Upper lobe of left lung (tissue), 6 donors: Measurements from ENCODE around the gene EPM2A. TPM values are rescaled to one million over a fixed set of nuclear protein-coding genes. Genes with fewer than 3 reads are reported as not detected.

Source experiments
- ATAC-seq, 2 donors: fragments of 200-7000 bp; cut with Tn5 transposase; one replicate each; pipeline ENCODE4 v1.9.1; 2022; ENCODE audit warnings: mild to moderate bottlenecking in 2 of 2, moderate library complexity in 2 of 2; ENCODE audit not compliant: low FRiP score in 2 of 2
- DNase-seq, 2 donors: peaks; one replicate each; pipeline ENCODE4 v3.0.0-alpha.2; 2019 to 2020
- H3K27ac ChIP-seq, 4 donors: fragments of 200-600 bp; sonication (generic); one replicate each; pipeline ENCODE4 v1.5.1; 2016 to 2019
- H3K27me3 ChIP-seq, 4 donors: fragments of 200-600 bp; sonication (generic); one replicate each; pipeline ENCODE4 v1.5.1; 2017 to 2019
- H3K36me3 ChIP-seq, 4 donors: fragments of 200-600 bp; sonication (generic); one replicate each; pipeline ENCODE4 v1.5.1; 2016 to 2019
- H3K4me1 ChIP-seq, 4 donors: fragments of 200-600 bp; sonication (generic); one replicate each; pipeline ENCODE4 v1.5.1; 2018 to 2019
- H3K4me3 ChIP-seq, 4 donors: fragments of 200-600 bp; sonication (generic); one replicate each; pipeline ENCODE4 v1.5.1; 2017 to 2019; ENCODE audit warnings: mild to moderate bottlenecking in 2 of 4, moderate library complexity in 1 of 4
- H3K9me3 ChIP-seq, 4 donors: fragments of 200-600 bp; sonication (generic); one replicate each; pipeline ENCODE4 v1.5.1; 2018 to 2019
- EP300 ChIP-seq, 4 donors: sonication (generic); formaldehyde crosslinking; IDR thresholded peaks; one replicate each; pipeline ENCODE4 v1.5.1; 2017; ENCODE audit warnings: antibody characterized with exemption in 4 of 4, control low read depth in 2 of 4
- POLR2A ChIP-seq, 4 donors: fragments of 450-650 bp; IDR thresholded peaks; one replicate each; pipeline ENCODE4 v1.5.1; 2016 to 2017; ENCODE audit warnings: antibody characterized with exemption in 4 of 4, mild to moderate bottlenecking in 2 of 4
- POLR2AphosphoS5 ChIP-seq, 2 donors: sonication (generic); formaldehyde crosslinking; IDR thresholded peaks; one replicate each; pipeline ENCODE4 v1.5.1; 2017; ENCODE audit warnings: antibody characterized with exemption in 2 of 2
- WGBS, 2 donors: methylation state at CpG; one replicate each; pipeline ENCODE4 v1.1.5; 2017 to 2018; 5-methylcytosine and 5-hydroxymethylcytosine counted together
- total RNA-seq, 6 donors: library from RNA; depleted of rRNA in 4 of 6; stranded (reverse); fragments of >200 nt in 4 of 6; gene quantifications; one replicate each; pipeline versions ENCODE4 v1.1.0 to v1.2.1, GENCODE V29; 2016 to 2021
- TF ChIP-seq, protein P1 (sequence below), 6 experiments: fragments of 450-650 bp in 4 of 6; fragments of 200-600 bp in 2 of 6; sonication (generic) in 2 of 6; IDR thresholded peaks; one replicate each; pipeline ENCODE4 v1.5.1; 2016 to 2019; ENCODE audit warnings: antibody characterized with exemption in 6 of 6
- donor health status: DM: no; HTN: no; CAD: no; lungs with moderate emphysema.
- donor health status: DM: no; HTN: yes; CAD: no; lungs with severe emphysema.

EPM2A gene
- 10 to 100 TPM in 4 of 6 donors, 1 to 10 TPM in 2; 9.3 to 27.7 (median 21.0) TPM for total RNA-seq

- 0 to 1% methylated on average over 10 to 32 of the region's 69 CpGs for WGBS, 2 donors
- ATAC-seq (peak; percentile 93), DNase-seq (peak; percentile 91 to 97)
- H3K27me3 ChIP-seq, result no peaks in the 10 kb centered on the region
- peak within 1 kb of the TSS; percentile 92 to 98 (median 96) for H3K27ac ChIP-seq
- no peaks in the 10 kb centered on the region for H3K9me3 ChIP-seq
- peak; percentile 38 to 79 for TF ChIP-seq POLR2AphosphoS5 (IDR thresholded peaks at IDR 0.05)
- TF ChIP-seq, protein P1, sequence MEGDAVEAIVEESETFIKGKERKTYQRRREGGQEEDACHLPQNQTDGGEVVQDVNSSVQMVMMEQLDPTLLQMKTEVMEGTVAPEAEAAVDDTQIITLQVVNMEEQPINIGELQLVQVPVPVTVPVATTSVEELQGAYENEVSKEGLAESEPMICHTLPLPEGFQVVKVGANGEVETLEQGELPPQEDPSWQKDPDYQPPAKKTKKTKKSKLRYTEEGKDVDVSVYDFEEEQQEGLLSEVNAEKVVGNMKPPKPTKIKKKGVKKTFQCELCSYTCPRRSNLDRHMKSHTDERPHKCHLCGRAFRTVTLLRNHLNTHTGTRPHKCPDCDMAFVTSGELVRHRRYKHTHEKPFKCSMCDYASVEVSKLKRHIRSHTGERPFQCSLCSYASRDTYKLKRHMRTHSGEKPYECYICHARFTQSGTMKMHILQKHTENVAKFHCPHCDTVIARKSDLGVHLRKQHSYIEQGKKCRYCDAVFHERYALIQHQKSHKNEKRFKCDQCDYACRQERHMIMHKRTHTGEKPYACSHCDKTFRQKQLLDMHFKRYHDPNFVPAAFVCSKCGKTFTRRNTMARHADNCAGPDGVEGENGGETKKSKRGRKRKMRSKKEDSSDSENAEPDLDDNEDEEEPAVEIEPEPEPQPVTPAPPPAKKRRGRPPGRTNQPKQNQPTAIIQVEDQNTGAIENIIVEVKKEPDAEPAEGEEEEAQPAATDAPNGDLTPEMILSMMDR (IDR thresholded peaks at IDR 0.05), result peak in 3 of 6 experiments; percentile 2 to 45 (median 39)
- peak in 2 of 4 donors; percentile 56 to 74 for TF ChIP-seq POLR2A (IDR thresholded peaks at IDR 0.05)
- TF ChIP-seq EP300 (IDR thresholded peaks at IDR 0.05), result no peak
- peaks cover 8 to 16% (median 13%) of the 10 kb centered on the region in 4 donors for H3K4me1 ChIP-seq
- H3K36me3 ChIP-seq, result no peaks in the 10 kb centered on the region
- peak within 1 kb of the TSS; percentile 36 to 87 (median 72) for H3K4me3 ChIP-seq
These were observed at the start of gene EPM2A for GRCh38 chr6:145735356-145736165. Gene EPM2A, minus strand, starts transcription at chr6:145735520. Its CDS starts 22 bp downstream, at chr6:145735498.

- no peaks in the 10 kb centered on the region for H3K4me1 ChIP-seq
- H3K4me3 ChIP-seq, result no peak overlapping the region
- no peak for DNase-seq
- no peaks in the 10 kb centered on the region for H3K27me3 ChIP-seq
- ATAC-seq, result no peak
- peaks cover 0 to 4% (median 0%) of the 10 kb centered on the region in 4 donors for H3K36me3 ChIP-seq
- TF ChIP-seq EP300 (IDR thresholded peaks at IDR 0.05) (no peak), POLR2AphosphoS5 (IDR thresholded peaks at IDR 0.05) (no peak), POLR2A (IDR thresholded peaks at IDR 0.05) (no peak)
- TF ChIP-seq, protein P1 (IDR thresholded peaks at IDR 0.05), result no peak
- H3K9me3 ChIP-seq, result no peaks in the 10 kb centered on the region
- H3K27ac ChIP-seq, result no peak overlapping the region
- WGBS, 2 donors, result 80 to 100% methylated on average over 1 of the region's 1 CpG
These were observed 49.4 kb upstream of the EPM2A start for GRCh38 chr6:145784683-145785082.

GRCh38 chr6:145783796-145784195 is 48.5 kb upstream of the EPM2A start:
- WGBS, 2 donors, result 79 to 84% methylated on average over 5 of the region's 5 CpGs
- no peak for TF ChIP-seq POLR2AphosphoS5 (IDR thresholded peaks at IDR 0.05)
- TF ChIP-seq POLR2A (IDR thresholded peaks at IDR 0.05), result no peak

GRCh38 chr6:145772846-145773245 is 37.5 kb upstream of the EPM2A start:
- H3K27me3 ChIP-seq, result no peaks in the 10 kb centered on the region
- H3K36me3 ChIP-seq, result no peaks in the 10 kb centered on the region
- WGBS, 2 donors, result 74 to 86% methylated on average over 1 of the region's 1 CpG
- TF ChIP-seq, protein P1 (IDR thresholded peaks at IDR 0.05), result no peak
- TF ChIP-seq EP300 (IDR thresholded peaks at IDR 0.05) (no peak), POLR2A (IDR thresholded peaks at IDR 0.05) (no peak), POLR2AphosphoS5 (IDR thresholded peaks at IDR 0.05) (no peak)
- ATAC-seq (no peak), DNase-seq (no peak)
- no peak overlapping the region for H3K4me3 ChIP-seq
- H3K27ac ChIP-seq, result no peak overlapping the region
- no peaks in the 10 kb centered on the region for H3K9me3 ChIP-seq
- H3K4me1 ChIP-seq, result no peaks in the 10 kb centered on the region

More at GRCh38 chr6:145783796-145784195, 48.5 kb upstream of the EPM2A start:
- DNase-seq (no peak), ATAC-seq (no peak)
- Histone ChIP-seq H3K27me3 (no peaks in the 10 kb centered on the region), H3K36me3 (peaks cover 0 to 4% (median 0%) of the 10 kb centered on the region in 4 donors), H3K4me1 (no peaks in the 10 kb centered on the region), H3K27ac (no peak overlapping the region), H3K4me3 (no peak overlapping the region), H3K9me3 (no peaks in the 10 kb centered on the region)

DNA sequence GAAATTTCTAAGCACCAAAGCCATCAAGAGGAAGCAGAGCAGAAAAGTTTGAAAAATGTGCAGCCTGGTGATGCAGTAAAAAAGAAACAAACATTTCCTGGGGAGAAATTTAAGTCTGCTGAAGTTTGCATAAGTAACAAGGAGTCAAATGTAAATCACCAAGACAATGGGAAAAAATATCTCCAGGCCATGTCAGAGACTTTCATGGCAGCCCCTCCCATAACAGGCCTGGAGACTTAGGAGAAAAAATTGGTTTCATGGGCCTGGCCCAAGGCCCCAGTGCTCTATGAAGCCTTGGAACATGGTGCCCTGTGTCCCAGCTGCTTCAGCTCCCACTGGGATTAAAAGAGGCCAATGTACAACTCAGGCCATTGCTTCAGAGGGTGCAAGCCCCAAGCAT is 30.1 kb upstream of the EPM2A start:
- Histone ChIP-seq H3K27me3 (no peaks in the 10 kb centered on the region), H3K27ac (no peak overlapping the region), H3K4me1 (no peaks in the 10 kb centered on the region), H3K9me3 (no peaks in the 10 kb centered on the region), H3K36me3 (no peaks in the 10 kb centered on the region), H3K4me3 (no peak overlapping the region)
- ATAC-seq (no peak), DNase-seq (no peak)
- no peak for TF ChIP-seq POLR2A (IDR thresholded peaks at IDR 0.05)
- TF ChIP-seq EP300 (IDR thresholded peaks at IDR 0.05), result no peak
- TF ChIP-seq POLR2AphosphoS5 (IDR thresholded peaks at IDR 0.05), result no peak
- TF ChIP-seq, protein P1 (IDR thresholded peaks at IDR 0.05), result no peak
